GM19351 (cell line): ENCODE data around the gene ADAMTS12.
A peak's percentile ranks its signal among the peaks of the same experiment; 100 is the strongest.

Experiments used
- ATAC-seq: cut with Tn5 transposase; IDR thresholded peaks from one replicate; pipeline ENCODE4 v1.9.1; 2021; ENCODE audit warnings: mild to moderate bottlenecking, moderate library complexity; ENCODE audit not compliant: unreplicated experiment

The ADAMTS12 gene

GRCh38 chr5:33725806-33726205 is 166.0 kb downstream of the ADAMTS12 start:
- no peak for ATAC-seq

GRCh38 chr5:33721491-33722200 is 170.1 kb downstream of the ADAMTS12 start:
- no peak for ATAC-seq

GRCh38 chr5:33720176-33720575 is 171.6 kb downstream of the ADAMTS12 start:
- ATAC-seq, result no peak

GRCh38 chr5:33719769-33720168 is 172.0 kb downstream of the ADAMTS12 start:
- no peak for ATAC-seq

GRCh38 chr5:33715661-33716060 is 176.1 kb downstream of the ADAMTS12 start:
- ATAC-seq, result no peak

GRCh38 chr5:33713136-33713765 is 178.5 kb downstream of the ADAMTS12 start:
- peak; percentile 64 for ATAC-seq

GRCh38 chr5:33712664-33713063 is 179.1 kb downstream of the ADAMTS12 start:
- ATAC-seq, result no peak

GRCh38 chr5:33711094-33711679 is 180.6 kb downstream of the ADAMTS12 start:
- ATAC-seq, result no peak

- ATAC-seq, result no peak
Observed at GRCh38 chr5:33702867-33703266, 188.9 kb downstream of the ADAMTS12 start.

- ATAC-seq, result no peak
Observed at GRCh38 chr5:33701951-33702350, 189.8 kb downstream of the ADAMTS12 start.

- ATAC-seq, result no peak
Observed at GRCh38 chr5:33701251-33701650, 190.5 kb downstream of the ADAMTS12 start.

GRCh38 chr5:33696411-33696810 is 195.4 kb downstream of the ADAMTS12 start:
- no peak for ATAC-seq

GRCh38 chr5:33692980-33693379 is 198.8 kb downstream of the ADAMTS12 start:
- no peak for ATAC-seq

GRCh38 chr5:33691856-33692255 is 199.9 kb downstream of the ADAMTS12 start:
- no peak for ATAC-seq

GRCh38 chr5:33690374-33691135 is 201.2 kb downstream of the ADAMTS12 start:
- ATAC-seq, result no peak

GRCh38 chr5:33688526-33688925 is 203.3 kb downstream of the ADAMTS12 start:
- ATAC-seq, result no peak

GRCh38 chr5:33688066-33688465 is 203.7 kb downstream of the ADAMTS12 start:
- ATAC-seq, result no peak

GRCh38 chr5:33685873-33686755 is 205.7 kb downstream of the ADAMTS12 start:
- peak; percentile 59 for ATAC-seq

GRCh38 chr5:33684496-33685159 is 207.2 kb downstream of the ADAMTS12 start:
- no peak for ATAC-seq

GRCh38 chr5:33679791-33680190 is 212.0 kb downstream of the ADAMTS12 start:
- no peak for ATAC-seq
